Coronary artery (tissue), 2 donors: ENCODE measurements around the gene GRIK4.

ENCODE experiments used
- DNase-seq: peaks from one replicate; pipeline ENCODE4 v3.0.0-alpha.2; 2017; ENCODE audit warnings: low spot score
- H3K27ac ChIP-seq, 2 donors: fragments of 200-600 bp; sonication (generic); one replicate each; pipeline ENCODE4 v1.5.1; 2016 to 2019
- H3K4me3 ChIP-seq: fragments of 200-600 bp; sonication (generic); 2 replicates; pipeline ENCODE4 v1.5.1; 2016; ENCODE audit warnings: mild to moderate bottlenecking, moderate library complexity
- TF ChIP-seq, protein P1 (sequence below): fragments of 200-600 bp; sonication (generic); IDR thresholded peaks from one replicate; pipeline ENCODE4 v1.5.1; 2019; ENCODE audit warnings: antibody characterized with exemption

GRIK4 gene

DNA sequence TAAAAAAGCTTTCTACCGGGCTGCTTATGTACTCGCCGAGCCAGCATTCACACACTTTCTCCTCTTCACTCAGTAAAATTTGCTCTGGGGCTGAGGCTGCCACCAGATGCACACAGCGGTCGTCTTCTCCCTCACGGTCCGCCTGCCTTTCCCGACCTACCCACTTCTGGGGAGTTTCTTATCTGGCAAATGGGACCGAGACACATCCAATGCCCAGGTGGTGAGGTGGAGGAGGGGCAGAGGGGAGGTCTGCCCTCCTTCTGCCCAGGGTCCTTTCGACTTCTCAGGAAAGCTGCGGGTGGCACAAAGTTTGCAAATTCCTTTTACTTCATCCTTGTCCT lies 43.9 kb downstream of the GRIK4 start:
- no peak for DNase-seq
- Histone ChIP-seq H3K4me3 (no peak overlapping the region), H3K27ac (no peak overlapping the region)
- TF ChIP-seq, protein P1, sequence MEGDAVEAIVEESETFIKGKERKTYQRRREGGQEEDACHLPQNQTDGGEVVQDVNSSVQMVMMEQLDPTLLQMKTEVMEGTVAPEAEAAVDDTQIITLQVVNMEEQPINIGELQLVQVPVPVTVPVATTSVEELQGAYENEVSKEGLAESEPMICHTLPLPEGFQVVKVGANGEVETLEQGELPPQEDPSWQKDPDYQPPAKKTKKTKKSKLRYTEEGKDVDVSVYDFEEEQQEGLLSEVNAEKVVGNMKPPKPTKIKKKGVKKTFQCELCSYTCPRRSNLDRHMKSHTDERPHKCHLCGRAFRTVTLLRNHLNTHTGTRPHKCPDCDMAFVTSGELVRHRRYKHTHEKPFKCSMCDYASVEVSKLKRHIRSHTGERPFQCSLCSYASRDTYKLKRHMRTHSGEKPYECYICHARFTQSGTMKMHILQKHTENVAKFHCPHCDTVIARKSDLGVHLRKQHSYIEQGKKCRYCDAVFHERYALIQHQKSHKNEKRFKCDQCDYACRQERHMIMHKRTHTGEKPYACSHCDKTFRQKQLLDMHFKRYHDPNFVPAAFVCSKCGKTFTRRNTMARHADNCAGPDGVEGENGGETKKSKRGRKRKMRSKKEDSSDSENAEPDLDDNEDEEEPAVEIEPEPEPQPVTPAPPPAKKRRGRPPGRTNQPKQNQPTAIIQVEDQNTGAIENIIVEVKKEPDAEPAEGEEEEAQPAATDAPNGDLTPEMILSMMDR = no peak

DNA sequence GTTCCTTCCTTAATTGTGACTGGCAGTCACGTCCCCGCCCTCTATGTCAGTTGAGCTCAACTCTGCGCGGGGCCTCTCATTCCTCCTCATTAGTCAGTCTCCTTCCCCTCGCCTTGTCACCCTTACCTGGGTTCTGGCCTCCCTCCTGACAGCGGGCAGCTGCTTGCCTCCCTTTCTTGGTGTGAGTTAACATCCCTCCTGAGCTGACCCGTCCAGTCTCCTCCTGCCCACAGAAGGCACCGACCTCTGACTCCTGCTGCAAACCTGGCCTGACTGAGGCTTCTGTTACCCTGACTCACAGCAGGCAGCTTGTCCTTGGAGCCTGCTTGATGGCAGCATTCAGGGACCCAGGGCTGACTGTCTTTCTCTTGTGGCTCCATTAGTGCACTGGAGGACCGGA lies 45.2 kb downstream of the GRIK4 start:
- DNase-seq = no peak

DNA sequence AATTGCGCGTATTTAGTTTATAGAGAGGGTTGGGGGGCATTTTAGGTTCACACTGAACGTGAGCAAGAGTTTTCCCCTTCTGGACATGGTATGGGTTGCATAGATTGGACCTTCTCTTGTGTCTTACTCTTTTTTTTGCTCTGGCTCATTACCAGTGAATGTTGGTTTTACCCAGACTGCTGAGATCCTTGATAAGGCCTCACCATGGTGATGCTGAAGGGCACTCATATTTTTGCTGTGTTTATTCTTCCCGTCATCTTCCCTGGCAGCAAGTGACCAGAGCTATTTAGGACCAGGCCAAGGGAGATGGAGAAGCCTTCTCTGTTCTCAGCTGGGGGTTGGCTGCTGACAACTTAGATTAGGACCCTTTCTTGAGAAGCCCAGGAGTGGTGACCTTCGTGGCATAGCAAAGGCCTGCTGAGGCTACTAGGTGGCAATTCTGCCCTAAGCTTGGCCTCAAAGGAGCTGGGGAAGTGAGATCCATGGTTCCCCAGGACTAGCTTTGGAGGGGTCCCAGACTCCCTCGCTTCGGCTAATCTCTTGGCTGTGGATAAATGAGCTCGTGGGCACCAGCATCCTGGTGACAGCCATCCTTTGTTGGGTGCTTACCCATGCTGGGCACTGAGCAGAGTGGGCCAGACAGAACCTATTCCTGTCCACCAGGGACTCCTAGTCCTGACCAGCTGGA lies 47.3 kb downstream of the GRIK4 start:
- TF ChIP-seq, protein P1 = no peak
- no peak for DNase-seq
- no peak overlapping the region for H3K27ac ChIP-seq
- H3K4me3 ChIP-seq = no peak overlapping the region

More for the DNA sequence above, 45.2 kb downstream of the GRIK4 start:
- no peak overlapping the region for H3K27ac ChIP-seq
- no peak overlapping the region for H3K4me3 ChIP-seq
- TF ChIP-seq, protein P1 = no peak

DNA sequence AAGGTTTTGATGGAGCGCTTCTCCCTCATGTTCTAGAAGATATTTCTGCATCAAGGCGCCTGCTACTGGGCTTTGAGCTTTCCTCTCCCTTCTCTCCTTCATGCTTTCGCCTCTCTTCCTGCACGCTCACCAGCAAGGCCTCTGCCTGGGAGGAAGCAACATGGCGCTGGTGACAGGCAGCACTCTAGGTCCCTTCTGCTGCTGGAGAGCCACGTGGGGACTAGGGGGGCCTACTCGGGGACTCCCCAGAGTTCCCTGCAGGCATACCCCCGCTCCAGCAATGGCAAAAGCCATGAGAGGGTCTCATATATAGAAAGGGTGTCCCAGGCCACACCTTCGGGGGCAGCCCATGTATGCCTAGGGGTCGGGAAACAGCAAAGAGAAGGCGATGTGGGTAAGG lies 49.7 kb downstream of the GRIK4 start:
- no peak for DNase-seq
- TF ChIP-seq, protein P1 = no peak

DNA sequence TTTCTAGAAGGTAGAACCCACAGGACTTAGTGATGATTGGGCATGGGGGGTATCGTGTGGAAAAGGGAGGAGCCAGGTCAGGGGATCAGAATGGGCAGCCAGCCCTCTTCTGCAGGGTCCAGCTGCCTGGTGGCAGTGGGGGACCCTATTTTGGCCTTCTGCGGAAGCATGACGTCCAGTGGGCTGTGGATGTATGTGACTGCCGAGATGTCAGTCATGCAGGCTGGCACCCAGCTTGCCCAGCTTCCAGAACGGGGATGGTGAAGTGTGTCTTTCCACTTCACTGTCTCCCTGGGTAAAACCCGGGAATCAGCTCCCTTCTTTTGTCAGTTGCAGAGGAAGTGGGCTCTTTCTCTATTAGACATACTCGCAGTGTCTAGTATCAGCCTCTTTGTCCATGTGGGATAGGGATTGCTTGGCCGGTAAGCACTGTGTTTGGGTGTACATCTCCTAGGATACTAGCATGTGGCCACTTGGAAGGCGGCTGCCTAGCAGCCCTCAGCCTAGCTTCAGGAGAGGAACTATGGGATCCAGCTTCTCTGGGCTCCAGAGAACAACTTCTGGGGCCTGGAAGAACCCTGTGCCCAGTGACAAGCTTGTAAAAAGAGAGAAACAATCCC lies 51.4 kb downstream of the GRIK4 start:
- no peak overlapping the region for H3K4me3 ChIP-seq
- no peak for DNase-seq
- no peak overlapping the region for H3K27ac ChIP-seq
- TF ChIP-seq, protein P1 = no peak

More for the DNA sequence above, 49.7 kb downstream of the GRIK4 start:
- H3K27ac ChIP-seq = no peak overlapping the region
- no peak overlapping the region for H3K4me3 ChIP-seq

DNA sequence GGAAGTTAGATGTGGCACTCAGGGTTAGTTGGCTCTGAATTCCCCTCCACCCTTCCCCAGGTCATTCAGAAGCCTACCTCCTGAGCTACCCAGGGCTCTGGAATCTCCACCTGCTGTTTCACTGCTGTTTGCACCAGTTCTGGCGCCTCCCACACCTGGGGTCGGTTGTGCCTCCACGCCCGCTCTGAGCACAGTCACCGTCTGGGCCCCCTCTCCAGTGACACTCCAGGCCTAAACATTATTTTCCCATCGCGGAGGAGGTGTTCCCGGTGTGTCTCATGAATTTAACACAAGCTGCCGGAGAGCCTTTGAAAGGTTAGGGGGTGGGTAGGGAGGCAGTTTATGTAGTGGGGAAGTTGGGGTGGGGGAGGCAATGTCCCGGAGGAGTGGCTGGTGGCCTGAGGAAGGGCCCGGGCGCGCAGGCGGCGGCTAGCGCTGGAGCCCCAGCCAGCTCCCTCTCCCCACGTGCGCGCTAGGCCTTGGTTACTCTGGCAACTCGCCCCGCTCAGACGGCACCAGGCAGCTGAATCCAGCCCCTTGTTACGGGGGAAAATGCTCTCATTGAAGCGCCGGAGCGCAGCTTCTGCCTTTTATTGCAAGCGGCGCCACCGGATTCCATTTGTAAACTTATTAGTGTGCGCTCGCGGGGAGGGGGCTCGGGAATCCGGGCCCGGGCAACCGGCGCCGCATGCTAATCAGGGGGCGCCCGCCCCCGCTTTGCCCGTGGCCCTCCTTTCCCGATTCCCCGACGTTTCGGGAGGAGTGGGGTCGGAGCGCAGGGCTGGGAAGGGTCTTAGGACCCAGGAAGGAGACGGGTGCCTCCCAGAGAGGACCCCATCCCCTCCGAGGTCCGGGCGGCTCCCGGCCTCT lies 52.4 kb downstream of the GRIK4 start:
- TF ChIP-seq, protein P1 = no peak
- no peak for DNase-seq
- no peak overlapping the region for H3K27ac ChIP-seq
- H3K4me3 ChIP-seq = peak overlapping the region; percentile 70
